ENCODE results near the gene CEP250. TPM values are rescaled to one million over a fixed set of nuclear protein-coding genes. Genes with fewer than 3 reads are reported as not detected.

The CEP250 gene
- total RNA-seq, result 49.6 and 54.7 TPM in 2 replicates

GRCh38 chr20:35454881-35455609 is at the start of gene CEP250:
CEP250 (plus strand) TSS chr20:35455598; CDS start chr20:35462368, 6,770 bp downstream.
- DNase-seq, result peak; percentile 90
- intact Hi-C loops (cut with micrococcal nuclease), result loop anchor here (1.0 to 2.0 kb wide), 6 partner anchors 36 to 500 kb away; partner anchors contain the start of genes SCAND1 and UQCC1

DNA sequence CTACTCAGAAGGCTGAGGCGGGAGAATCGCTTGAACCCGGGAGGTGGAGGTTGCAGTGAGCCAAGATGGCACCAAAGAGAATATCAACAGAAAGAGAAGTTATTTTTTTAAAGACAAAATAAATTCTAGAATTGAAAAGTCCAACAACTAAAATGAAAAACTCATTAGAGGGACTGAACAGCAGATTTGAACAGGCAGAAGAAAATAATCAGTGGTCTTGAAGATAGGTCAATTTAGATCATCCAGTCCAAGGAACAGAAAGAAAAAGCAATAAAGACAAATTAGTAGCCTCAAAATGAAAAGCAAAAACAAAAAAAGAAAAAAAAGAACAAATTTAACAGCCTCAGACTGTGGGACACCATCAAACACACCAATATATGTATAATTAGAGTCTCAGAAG is 49.6 kb upstream of the CEP250 start:
- Mint-ChIP-seq H3K36me3 (ENCODE audit: low read depth) (peaks cover 40% of the 10 kb centered on the region), H3K4me1 (peaks cover 21% of the 10 kb centered on the region), H3K27me3 (no peaks in the 10 kb centered on the region), H3K4me3 (no peak overlapping the region), H3K27ac (no peak overlapping the region), H3K9me3 (peaks cover 5% of the 10 kb centered on the region)
- ChIA-PET CTCF (no interaction called here), POLR2A (no interaction called here)
- intact Hi-C loops (cut with micrococcal nuclease), result no loop called here
- DNase-seq (no peak), ATAC-seq (ENCODE audit: low read depth) (no peak)
- TF ChIP-seq, protein P1, sequence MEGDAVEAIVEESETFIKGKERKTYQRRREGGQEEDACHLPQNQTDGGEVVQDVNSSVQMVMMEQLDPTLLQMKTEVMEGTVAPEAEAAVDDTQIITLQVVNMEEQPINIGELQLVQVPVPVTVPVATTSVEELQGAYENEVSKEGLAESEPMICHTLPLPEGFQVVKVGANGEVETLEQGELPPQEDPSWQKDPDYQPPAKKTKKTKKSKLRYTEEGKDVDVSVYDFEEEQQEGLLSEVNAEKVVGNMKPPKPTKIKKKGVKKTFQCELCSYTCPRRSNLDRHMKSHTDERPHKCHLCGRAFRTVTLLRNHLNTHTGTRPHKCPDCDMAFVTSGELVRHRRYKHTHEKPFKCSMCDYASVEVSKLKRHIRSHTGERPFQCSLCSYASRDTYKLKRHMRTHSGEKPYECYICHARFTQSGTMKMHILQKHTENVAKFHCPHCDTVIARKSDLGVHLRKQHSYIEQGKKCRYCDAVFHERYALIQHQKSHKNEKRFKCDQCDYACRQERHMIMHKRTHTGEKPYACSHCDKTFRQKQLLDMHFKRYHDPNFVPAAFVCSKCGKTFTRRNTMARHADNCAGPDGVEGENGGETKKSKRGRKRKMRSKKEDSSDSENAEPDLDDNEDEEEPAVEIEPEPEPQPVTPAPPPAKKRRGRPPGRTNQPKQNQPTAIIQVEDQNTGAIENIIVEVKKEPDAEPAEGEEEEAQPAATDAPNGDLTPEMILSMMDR (IDR thresholded peaks at IDR 0.05), result no peak

More at GRCh38 chr20:35454881-35455609, at the start of gene CEP250:
- peak; percentile 99 for ATAC-seq (ENCODE audit: low read depth)
- ChIA-PET POLR2A (interaction anchor here (0.6 to 2.8 kb wide), 21 partner anchors 8 to 499 kb away, joined by 3 to 24 read pairs (median 4); partner anchors contain the start of genes CPNE1, MMP24OS, NFS1 and PHF20), CTCF (interaction anchor here (0.7 to 2.1 kb wide), 4 partner anchors 7 to 15 kb away, joined by 3 to 10 read pairs (median 4); no protein-coding TSS in a partner anchor)
- H3K4me3 Mint-ChIP-seq, result peak within 1 kb of the TSS; percentile 93
- H3K4me1 Mint-ChIP-seq, result peaks cover 12% of the 10 kb centered on the region
- H3K27me3 Mint-ChIP-seq, result no peaks in the 10 kb centered on the region
- H3K36me3 Mint-ChIP-seq (ENCODE audit: low read depth), result peaks cover 6% of the 10 kb centered on the region
- H3K27ac Mint-ChIP-seq, result peak within 1 kb of the TSS; percentile 99
- no peaks in the 10 kb centered on the region for H3K9me3 Mint-ChIP-seq
- TF ChIP-seq, protein P1 (IDR thresholded peaks at IDR 0.05), result no peak

- peaks cover 43% of the 10 kb centered on the region for H3K36me3 Mint-ChIP-seq (ENCODE audit: low read depth)
- H3K9me3 Mint-ChIP-seq, result peaks cover 5% of the 10 kb centered on the region
- no peak for DNase-seq
- H3K4me3 Mint-ChIP-seq, result no peak overlapping the region
- CTCF ChIA-PET, result no interaction called here
- no peaks in the 10 kb centered on the region for H3K27me3 Mint-ChIP-seq
- peaks cover 33% of the 10 kb centered on the region for H3K4me1 Mint-ChIP-seq
- H3K27ac Mint-ChIP-seq, result no peak overlapping the region
- ATAC-seq (ENCODE audit: low read depth), result no peak
- TF ChIP-seq, protein P1 (IDR thresholded peaks at IDR 0.05), result no peak
- intact Hi-C loops (cut with micrococcal nuclease), result no loop called here
- POLR2A ChIA-PET, result no interaction called here
These were observed 47.1 kb upstream of the CEP250 start for GRCh38 chr20:35408270-35408669.

DNA sequence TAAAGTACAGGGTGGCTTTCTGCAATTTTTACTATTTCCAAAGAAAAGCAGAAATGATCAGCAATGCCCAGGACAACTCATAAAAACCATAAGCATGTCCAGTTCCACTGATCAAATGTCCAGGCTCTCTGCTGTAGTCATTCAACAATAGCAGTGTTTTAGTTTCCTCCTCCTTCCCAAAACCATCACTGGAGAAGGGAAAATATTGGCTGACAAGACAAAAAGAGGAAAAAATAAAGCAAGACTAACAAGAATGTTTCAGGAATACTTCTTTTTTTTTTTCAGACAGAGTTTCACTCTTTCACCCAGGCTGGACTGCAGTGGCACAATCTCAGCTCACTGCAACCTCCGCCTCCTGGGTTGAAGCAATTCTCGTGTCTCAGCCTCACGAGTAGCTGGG is 45.9 kb upstream of the CEP250 start:
- CTCF ChIA-PET, result no interaction called here
- intact Hi-C loops (cut with micrococcal nuclease), result no loop called here
- POLR2A ChIA-PET, result interaction anchor here (0.7 kb wide), 1 partner anchor 454 kb away, joined by 5 read pairs; no protein-coding TSS in a partner anchor
- TF ChIP-seq, protein P1 (IDR thresholded peaks at IDR 0.05), result no peak
- peaks cover 5% of the 10 kb centered on the region for H3K9me3 Mint-ChIP-seq
- H3K4me3 Mint-ChIP-seq, result no peak overlapping the region
- no peak for ATAC-seq (ENCODE audit: low read depth)
- no peak for DNase-seq
- peaks cover 43% of the 10 kb centered on the region for H3K36me3 Mint-ChIP-seq (ENCODE audit: low read depth)
- peaks cover 27% of the 10 kb centered on the region for H3K4me1 Mint-ChIP-seq
- no peak overlapping the region for H3K27ac Mint-ChIP-seq
- H3K27me3 Mint-ChIP-seq, result no peaks in the 10 kb centered on the region

- no peak overlapping the region for H3K27ac Mint-ChIP-seq
- H3K9me3 Mint-ChIP-seq, result peaks cover 5% of the 10 kb centered on the region
- H3K36me3 Mint-ChIP-seq (ENCODE audit: low read depth), result peaks cover 37% of the 10 kb centered on the region
- peaks cover 19% of the 10 kb centered on the region for H3K4me1 Mint-ChIP-seq
- POLR2A ChIA-PET, result interaction anchor here (0.7 kb wide), 1 partner anchor 214 kb away, joined by 3 read pairs; no protein-coding TSS in a partner anchor
- intact Hi-C loops (cut with micrococcal nuclease), result loop anchor here (1.0 to 10.0 kb wide), 3 partner anchors 45 to 266 kb away; partner anchors contain the start of genes CEP250, EDEM2 and SPAG4
- no peak for DNase-seq
- ATAC-seq (ENCODE audit: low read depth), result no peak
- CTCF ChIA-PET, result no interaction called here
- TF ChIP-seq, protein P1 (IDR thresholded peaks at IDR 0.05), result no peak
- H3K4me3 Mint-ChIP-seq, result peak overlapping the region; percentile 97
- H3K27me3 Mint-ChIP-seq, result no peaks in the 10 kb centered on the region
These were observed 44.8 kb upstream of the CEP250 start for GRCh38 chr20:35410613-35411012.
